Activated effector memory CD4-positive, alpha-beta T cell treated with anti-CD3 and anti-CD28 coated beads, Interleukin-2, amount 50 U/mL, for 16 hours (primary cell): ENCODE measurements around the gene NANOG.
A peak's percentile ranks its signal among the peaks of the same experiment; 100 is the strongest.
"Not testable (repeated sequence)": the region's sequence is repeated elsewhere in the genome, so short reads cannot be mapped to it uniquely, and the experiment has no call there.

Experiments used
- DNase-seq: peaks from one replicate; pipeline ENCODE4 v3.0.0-alpha.2; 2020

The NANOG gene

GRCh38 chr12:7806863-7807487 is 17.8 kb downstream of the NANOG start:
- peak; percentile 81 for DNase-seq

GRCh38 chr12:7825754-7826153 is 36.6 kb downstream of the NANOG start:
- not testable (repeated sequence) for DNase-seq

- not testable (repeated sequence) for DNase-seq
Measured at GRCh38 chr12:7829737-7830136, 40.5 kb downstream of the NANOG start.

- DNase-seq, result no peak
Measured at GRCh38 chr12:7832059-7832696, 43.0 kb downstream of the NANOG start.

GRCh38 chr12:7833201-7833600 is 44.0 kb downstream of the NANOG start:
- DNase-seq, result not testable (repeated sequence)

DNA sequence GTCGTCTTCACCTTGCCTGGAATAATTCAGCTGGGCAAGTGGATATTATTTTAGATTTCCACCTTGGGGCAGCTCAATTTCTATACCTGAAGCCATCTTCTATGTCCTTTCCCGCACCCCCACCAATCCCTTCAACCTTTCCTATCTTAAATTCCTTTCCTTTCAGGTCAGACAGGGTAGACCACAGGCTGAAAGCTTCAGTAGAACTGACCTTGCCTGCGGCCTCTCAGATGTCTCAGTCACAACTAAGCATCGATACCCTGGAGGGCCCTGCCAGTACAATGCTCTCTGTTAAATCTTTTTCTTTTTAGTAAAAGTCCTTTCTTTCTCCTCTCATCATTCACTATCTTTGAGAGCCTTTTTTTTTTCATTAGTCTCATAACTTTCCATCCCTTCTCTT is 44.6 kb downstream of the NANOG start:
- DNase-seq, result no peak

GRCh38 chr12:7834701-7835100 is 45.5 kb downstream of the NANOG start:
- no peak for DNase-seq

DNA sequence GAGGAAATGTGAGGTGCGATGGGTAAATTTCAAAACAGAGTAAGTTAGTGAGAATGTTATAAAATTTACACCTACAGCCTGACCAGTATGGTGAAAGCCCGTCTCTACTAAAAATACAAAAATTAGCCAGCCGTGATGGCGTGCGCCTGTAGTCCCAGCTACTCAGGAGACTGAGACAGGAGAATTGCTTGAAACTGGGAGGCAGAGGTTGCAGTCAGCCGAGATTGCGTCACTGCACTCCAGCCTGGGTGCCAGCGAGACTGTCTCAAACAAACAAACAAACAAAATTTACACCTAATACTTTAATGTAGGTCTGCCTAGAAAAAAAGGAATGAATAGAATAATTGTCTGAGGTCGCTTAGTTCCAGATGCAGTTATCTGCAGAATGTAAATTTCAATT is 45.9 kb downstream of the NANOG start:
- no peak for DNase-seq

DNA sequence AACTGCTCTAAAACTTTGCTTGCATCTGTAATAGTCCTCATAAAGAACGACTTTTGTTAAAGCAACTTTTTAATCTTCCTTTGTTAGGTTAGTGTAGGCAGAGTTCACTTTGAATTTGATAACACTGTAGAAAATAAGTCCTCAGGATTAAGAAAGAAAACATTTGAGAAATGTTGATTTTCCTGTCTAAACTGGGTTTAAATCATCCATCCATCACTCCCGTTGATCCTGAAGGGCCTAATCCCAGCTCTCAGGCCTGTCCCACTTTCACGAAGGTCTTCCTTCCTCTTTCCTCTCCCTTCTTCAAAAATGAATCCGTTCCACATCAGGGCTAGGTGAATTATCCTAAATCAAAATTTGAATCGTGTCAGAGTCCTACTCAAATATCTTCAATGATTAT is 46.6 kb downstream of the NANOG start:
- no peak for DNase-seq

DNA sequence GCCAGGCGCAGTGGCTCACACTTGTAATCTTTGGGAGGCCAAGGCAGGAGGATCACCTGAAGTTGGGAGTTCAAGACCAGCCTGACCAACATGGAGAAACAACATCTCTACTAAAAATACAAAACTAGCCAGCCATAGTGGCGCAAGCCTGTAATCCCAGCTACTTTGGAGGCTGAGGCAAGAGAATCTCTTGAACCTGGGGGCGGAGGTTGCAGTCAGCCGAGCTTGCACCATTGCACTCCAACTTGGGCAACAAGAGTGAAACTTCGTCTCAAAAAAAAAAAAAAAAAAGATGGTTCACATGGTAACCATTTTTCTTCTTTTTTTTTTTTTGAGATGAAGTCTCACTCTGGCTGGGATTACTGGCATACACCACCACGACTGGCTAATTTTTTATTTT is 48.2 kb downstream of the NANOG start:
- no peak for DNase-seq

DNA sequence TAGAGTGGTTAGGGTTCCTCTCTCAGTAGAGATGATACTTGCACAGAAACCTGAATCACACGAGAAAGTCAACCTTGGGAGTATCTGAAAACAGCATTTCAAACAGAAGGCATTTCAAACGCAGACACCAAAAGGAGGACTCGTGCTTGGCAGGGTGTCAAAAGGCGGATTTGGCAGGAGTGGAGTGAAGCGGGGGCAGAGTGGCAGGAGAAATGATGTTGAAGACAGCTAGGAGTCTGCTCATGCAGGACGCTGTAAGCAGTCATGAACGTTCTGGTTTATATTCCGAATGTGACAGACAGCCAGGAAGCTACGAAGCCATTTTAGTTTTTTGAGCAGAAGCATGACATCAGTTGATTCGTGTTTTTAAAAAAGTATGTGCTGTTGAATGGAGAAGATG is 50.0 kb downstream of the NANOG start:
- DNase-seq, result not testable (repeated sequence)

DNA sequence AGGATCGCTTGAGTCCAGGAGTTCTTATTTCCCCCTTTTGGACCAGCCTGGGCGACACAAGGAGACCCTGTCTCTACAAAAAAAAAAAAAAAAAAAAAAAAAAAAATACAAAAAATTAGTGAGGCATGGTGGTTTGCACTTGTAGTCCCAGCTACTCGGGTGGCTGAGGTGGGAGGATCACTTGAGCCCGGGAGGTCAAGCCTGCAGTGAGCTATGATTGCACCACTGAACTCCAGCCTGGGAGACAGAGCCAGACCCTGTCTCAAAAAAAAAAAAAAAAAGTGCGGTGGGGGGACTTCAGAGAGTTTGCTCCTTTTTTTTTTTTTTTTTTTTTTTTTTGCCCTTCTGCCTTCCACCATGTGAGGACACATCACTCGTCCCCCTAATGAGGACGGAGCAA is 50.6 kb downstream of the NANOG start:
- DNase-seq, result not testable (repeated sequence)

GRCh38 chr12:7842444-7842843 is 53.2 kb downstream of the NANOG start:
- not testable (repeated sequence) for DNase-seq

DNA sequence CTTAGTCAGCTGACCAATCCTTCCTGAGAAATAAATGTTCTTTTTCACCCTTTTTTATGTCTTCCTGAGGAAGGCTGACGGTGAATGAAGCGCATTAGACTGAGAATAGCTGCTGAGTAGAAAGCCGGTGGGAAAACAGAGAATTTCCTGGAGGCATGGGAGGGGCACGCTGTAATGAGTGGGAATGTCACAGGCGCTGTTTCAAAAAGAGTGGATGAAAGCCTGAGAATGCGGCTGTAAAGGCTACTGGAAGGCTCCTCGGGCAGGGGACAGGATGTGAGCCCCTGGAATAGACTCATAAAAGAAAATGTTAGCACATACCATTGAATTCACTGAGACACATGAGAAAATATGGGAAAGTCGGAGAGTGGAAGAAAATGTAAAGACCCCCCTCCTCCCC is 53.9 kb downstream of the NANOG start:
- DNase-seq, result not testable (repeated sequence)

DNA sequence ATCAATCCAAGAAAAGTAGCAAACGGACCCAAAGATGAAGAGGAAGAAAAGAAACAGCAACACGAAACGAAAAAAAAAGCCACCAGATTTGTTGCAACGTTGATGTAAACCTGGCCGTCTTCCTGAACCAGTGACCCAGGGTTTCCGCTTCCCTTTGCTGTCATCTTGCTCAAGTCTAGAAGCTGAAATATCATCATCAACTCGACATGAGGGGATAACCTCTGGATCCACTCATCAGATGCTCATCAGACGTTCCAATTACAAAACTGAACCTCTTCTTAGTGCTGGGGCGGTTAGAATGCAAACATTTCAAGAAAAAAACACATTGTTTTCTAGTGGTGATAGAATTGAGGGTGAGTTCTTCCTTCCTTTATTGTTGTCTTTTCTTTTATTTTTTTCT is 54.4 kb downstream of the NANOG start:
- DNase-seq, result not testable (repeated sequence)

DNA sequence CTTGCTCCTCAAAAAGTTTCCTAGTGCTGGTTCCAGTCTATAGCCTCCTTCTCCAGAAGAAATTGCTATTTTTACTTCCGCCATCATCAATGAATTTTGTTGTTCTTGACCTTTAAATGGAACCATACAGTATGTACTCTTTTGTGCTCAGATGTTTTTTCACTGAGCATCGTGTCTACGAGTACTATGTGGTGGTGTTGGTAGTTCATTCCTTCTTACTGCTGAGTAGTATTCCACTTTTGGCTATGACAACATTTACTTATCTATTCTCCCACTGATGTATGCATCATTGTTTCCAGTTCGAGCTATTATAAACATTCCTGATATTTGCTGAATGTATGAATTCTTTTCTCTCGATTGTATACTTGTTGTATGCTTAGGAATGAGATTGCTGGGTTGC is 54.9 kb downstream of the NANOG start:
- DNase-seq, result no peak

DNA sequence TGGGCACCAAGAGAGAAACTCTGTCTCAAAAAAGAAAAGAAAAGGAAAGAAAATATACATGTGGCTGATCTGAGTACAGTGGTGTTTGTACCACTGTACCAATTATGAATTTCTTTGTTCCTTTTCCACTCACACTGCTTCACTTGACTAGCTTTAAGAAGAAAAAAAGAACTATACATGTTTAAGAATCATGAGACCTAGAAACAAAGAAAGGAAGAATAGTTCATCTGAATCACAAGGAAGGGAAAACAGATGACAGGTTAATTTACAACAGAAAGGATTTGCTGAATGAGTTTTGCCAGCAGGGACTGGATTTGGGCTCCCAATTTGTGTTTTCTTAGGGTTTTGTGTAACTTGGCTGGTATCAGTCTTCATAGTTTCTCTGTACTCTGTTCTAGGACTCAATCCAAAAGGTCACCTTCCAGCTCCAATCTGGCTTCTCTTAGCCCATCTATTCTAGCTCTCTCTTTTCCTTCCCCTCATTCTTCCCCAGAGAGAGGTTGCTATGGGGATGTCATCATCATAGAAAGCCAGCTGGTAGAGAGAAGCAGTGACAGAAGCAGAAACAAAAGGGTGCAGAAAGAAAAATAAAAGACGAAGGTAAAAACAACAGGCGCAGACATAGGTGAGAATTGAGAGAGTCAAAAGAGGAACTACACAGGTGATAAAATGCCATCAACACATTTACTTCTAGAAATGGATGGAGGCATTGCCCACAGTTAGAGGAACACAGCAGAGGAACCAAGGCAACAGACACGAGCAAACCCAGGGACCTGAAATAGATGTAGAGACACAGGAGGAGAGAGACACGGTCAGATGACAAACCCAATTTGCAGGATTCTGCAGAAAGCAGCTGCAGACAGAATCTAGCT is 58.3 kb downstream of the NANOG start:
- not testable (repeated sequence) for DNase-seq

DNA sequence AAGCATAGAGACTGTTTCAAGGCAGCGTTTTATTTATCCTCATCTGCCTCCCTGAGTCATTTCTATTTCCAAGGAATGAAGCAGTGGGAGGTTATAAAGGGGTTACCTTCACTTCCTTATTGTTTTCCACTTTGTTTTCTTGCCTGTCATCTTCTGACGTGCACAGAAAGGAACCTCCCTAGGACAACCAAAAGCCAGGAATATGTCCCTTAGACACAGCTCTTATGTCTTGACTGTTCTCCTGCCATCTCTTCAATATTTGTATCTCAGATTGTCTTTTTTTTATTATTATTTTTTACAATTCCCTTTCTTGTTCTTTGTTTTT is 58.9 kb downstream of the NANOG start:
- DNase-seq, result not testable (repeated sequence)
